DND-41 (cell line): ENCODE data around the gene PLPPR4.

ENCODE experiments used
- CTCF ChIP-seq: IDR thresholded peaks from 2 replicates; pipeline ENCODE4 v1.5.1; 2012; ENCODE audit warnings: borderline replicate concordance, low read length, moderate library complexity, mild to moderate bottlenecking; ENCODE audit not compliant: poor library complexity, severe bottlenecking; ENCODE audit errors: extremely low read depth
- EZH2 ChIP-seq: IDR thresholded peaks from 3 replicates; pipeline ENCODE4 v1.6.1; 2012; ENCODE audit warnings: borderline replicate concordance, low read depth, mild to moderate bottlenecking, moderate library complexity, low read length, inconsistent platforms; ENCODE audit not compliant: severe bottlenecking

- TF ChIP-seq CTCF (no peak), EZH2 (no peak)
Observed at GRCh38 chr1:99232172-99232571, 32.1 kb upstream of the PLPPR4 start.
